Caco-2 (cell line): ENCODE data around the gene SLC1A7. TPM values are rescaled to one million over a fixed set of nuclear protein-coding genes. Genes with fewer than 3 reads are reported as not detected.

ENCODE experiments used
- BruUV-seq: library from RNA; stranded (reverse); fragments of 400-500 nt; replicated peaks from 2 replicates; lab custom pipeline; 2021; lab: Mats Ljungman, UMichigan
- CTCF ChIA-PET: fragments of 300-600 bp; sonication (Branson Sonifier 250); formaldehyde crosslinking; loops from one replicate; lab custom pipeline; 2022; ENCODE audit warnings: antibody characterized with exemption; lab: Charles Lee
- POLR2A ChIA-PET: fragments of 300-600 bp; sonication (Branson Sonifier 250); formaldehyde crosslinking; loops from one replicate; lab custom pipeline; 2022; ENCODE audit warnings: antibody characterized with exemption; lab: Charles Lee
- DNase-seq, 2 experiments: peaks; one replicate each; pipeline versions ENCODE4 v3.0.0 to v3.0.0-alpha.2; 2020 to 2022
- H3K27me3 ChIP-seq: replicated peaks from 2 replicates; pipeline ENCODE4 v1.6.0; 2011; ENCODE audit warnings: low read length; ENCODE audit not compliant: control insufficient read depth, insufficient read depth
- H3K36me3 ChIP-seq: 2 replicates; pipeline ENCODE4 v1.5.1; 2011; ENCODE audit warnings: low read length; ENCODE audit not compliant: control insufficient read depth, insufficient read depth
- H3K4me1 ChIP-seq: fragments of 250-450 bp; sonication (Bioruptor Pico); 2 replicates; pipeline ENCODE4 v1.5.1; 2020; ENCODE audit warnings: mild to moderate bottlenecking
- H3K4me3 ChIP-seq: 2 replicates; pipeline ENCODE4 v1.5.1; 2011; ENCODE audit warnings: low read depth, mild to moderate bottlenecking, control low read depth, low read length
- H3K9me3 ChIP-seq: fragments of 250-450 bp; sonication (Bioruptor Pico); 2 replicates; pipeline ENCODE4 v1.5.1; 2020; ENCODE audit warnings: mild to moderate bottlenecking, moderate library complexity
- H3K27ac Mint-ChIP-seq: one replicate; pipeline ENCODE4 v1.8.0; 2022; ENCODE audit warnings: mixed read lengths; ENCODE audit not compliant: unreplicated experiment
- H3K27me3 Mint-ChIP-seq: one replicate; pipeline ENCODE4 v1.8.0; 2022; ENCODE audit warnings: mixed read lengths; ENCODE audit not compliant: insufficient read depth, unreplicated experiment
- H3K36me3 Mint-ChIP-seq: one replicate; pipeline ENCODE4 v1.8.0; 2022; ENCODE audit warnings: mild to moderate bottlenecking, mixed read lengths; ENCODE audit not compliant: insufficient read depth, unreplicated experiment
- H3K4me1 Mint-ChIP-seq: one replicate; pipeline ENCODE4 v1.8.0; 2022; ENCODE audit warnings: low read depth, mixed read lengths; ENCODE audit not compliant: unreplicated experiment
- H3K4me3 Mint-ChIP-seq: one replicate; pipeline ENCODE4 v1.8.0; 2022; ENCODE audit warnings: mild to moderate bottlenecking, moderate library complexity, mixed read lengths; ENCODE audit not compliant: unreplicated experiment
- H3K9me3 Mint-ChIP-seq: one replicate; pipeline ENCODE4 v1.8.0; 2022; ENCODE audit warnings: mixed read lengths; ENCODE audit not compliant: unreplicated experiment
- intact Hi-C: fragments of 100-400 bp; cut with micrococcal nuclease; formaldehyde crosslinking; loops from one replicate; pipeline ENCODE4 v1.10.0; 2022; ENCODE audit not compliant: unreplicated experiment
- total RNA-seq: library from RNA; stranded (reverse); gene quantifications from 2 replicates; pipeline ENCODE4 v1.2.3, GENCODE V29; 2022
- TF ChIP-seq, protein P1 (sequence below), 2 experiments: fragments of 200-600 bp in 1 of 2; IDR thresholded peaks; 1 replicate in 1 of 2; 2 replicates in 1 of 2; pipeline versions ENCODE4 v1.5.1 to v1.8.0; 2011 to 2022; ENCODE audit warnings: antibody characterized with exemption in 1 of 2, control low read depth in 1 of 2, inconsistent platforms in 1 of 2, low read depth in 1 of 2, low read length in 1 of 2, mild to moderate bottlenecking in 1 of 2, moderate library complexity in 1 of 2; ENCODE audit not compliant: insufficient read depth in 1 of 2, severe bottlenecking in 1 of 2, unreplicated experiment in 1 of 2

Gene SLC1A7
- total RNA-seq, 1 experiment from 2014 or later, result not detected

DNA sequence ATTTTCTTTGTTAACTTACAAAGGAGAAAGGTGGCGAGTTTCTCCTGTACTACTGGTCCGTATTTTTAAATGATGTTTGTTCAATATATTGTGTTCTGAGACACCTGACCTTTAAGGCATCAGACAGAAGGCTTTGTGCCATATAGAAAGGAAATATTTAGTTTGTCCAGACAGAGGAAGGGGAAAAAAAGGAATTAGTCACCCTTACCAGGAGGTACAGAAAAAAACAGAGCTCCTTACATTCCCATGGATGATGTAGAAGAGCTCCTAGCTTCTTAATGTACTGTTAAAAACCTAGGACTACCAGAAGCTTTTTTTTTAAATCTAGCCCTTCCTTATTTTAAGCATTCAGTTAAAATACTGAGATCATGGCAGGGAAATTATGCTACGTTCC lies 92.9 kb downstream of the SLC1A7 start:
- TF ChIP-seq, protein P1, sequence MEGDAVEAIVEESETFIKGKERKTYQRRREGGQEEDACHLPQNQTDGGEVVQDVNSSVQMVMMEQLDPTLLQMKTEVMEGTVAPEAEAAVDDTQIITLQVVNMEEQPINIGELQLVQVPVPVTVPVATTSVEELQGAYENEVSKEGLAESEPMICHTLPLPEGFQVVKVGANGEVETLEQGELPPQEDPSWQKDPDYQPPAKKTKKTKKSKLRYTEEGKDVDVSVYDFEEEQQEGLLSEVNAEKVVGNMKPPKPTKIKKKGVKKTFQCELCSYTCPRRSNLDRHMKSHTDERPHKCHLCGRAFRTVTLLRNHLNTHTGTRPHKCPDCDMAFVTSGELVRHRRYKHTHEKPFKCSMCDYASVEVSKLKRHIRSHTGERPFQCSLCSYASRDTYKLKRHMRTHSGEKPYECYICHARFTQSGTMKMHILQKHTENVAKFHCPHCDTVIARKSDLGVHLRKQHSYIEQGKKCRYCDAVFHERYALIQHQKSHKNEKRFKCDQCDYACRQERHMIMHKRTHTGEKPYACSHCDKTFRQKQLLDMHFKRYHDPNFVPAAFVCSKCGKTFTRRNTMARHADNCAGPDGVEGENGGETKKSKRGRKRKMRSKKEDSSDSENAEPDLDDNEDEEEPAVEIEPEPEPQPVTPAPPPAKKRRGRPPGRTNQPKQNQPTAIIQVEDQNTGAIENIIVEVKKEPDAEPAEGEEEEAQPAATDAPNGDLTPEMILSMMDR (IDR thresholded peaks at IDR 0.05; ENCODE audit: insufficient read depth in 1 of 2, low read depth in 1 of 2, low read length in 1 of 2, severe bottlenecking in 1 of 2, unreplicated experiment in 1 of 2), result no peak
- no peaks in the 10 kb centered on the region for H3K27me3 ChIP-seq
- no peaks in the 10 kb centered on the region for H3K36me3 Mint-ChIP-seq
- H3K9me3 ChIP-seq, result no peaks in the 10 kb centered on the region
- H3K9me3 Mint-ChIP-seq, result no peaks in the 10 kb centered on the region
- no peak overlapping the region for H3K27ac Mint-ChIP-seq
- no TSS peak for BruUV-seq
- intact Hi-C loops, result no loop called here
- no peaks in the 10 kb centered on the region for H3K4me1 ChIP-seq
- CTCF ChIA-PET, result no interaction called here
- no peaks in the 10 kb centered on the region for H3K27me3 Mint-ChIP-seq
- H3K4me3 Mint-ChIP-seq, result no peak overlapping the region
- H3K4me3 ChIP-seq, result no peak overlapping the region
- H3K36me3 ChIP-seq, result no peaks in the 10 kb centered on the region
- no peak for DNase-seq
- no peaks in the 10 kb centered on the region for H3K4me1 Mint-ChIP-seq
- POLR2A ChIA-PET, result no interaction called here

DNA sequence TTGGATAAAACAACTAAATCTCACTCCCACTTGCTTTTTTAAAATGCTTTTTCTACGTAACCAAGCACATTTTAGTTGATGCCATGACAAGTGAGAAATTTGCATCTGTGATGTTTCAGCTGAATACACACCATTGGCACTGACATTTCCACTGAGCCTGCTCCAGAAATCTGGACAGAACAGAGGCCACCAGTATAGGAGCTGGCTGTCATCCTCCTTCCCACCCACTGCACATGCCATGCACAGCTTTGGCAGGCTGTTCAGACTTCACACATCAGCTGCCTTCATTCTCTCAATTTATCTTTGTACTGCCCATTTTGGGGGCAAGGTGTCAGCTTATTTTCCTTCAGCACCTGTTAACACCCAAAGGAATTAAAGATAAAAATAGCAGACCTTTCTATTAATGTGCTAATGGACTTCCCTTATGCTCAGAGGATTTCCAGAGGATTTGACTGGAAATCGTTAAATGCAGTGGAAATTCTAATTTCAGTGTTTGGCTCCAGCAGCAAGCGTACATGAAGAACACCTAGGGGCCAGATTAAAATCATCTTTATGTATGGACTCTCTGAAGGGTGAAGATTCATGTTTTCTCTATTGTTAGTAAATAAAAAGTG lies 93.4 kb downstream of the SLC1A7 start:
- ChIA-PET POLR2A (no interaction called here), CTCF (no interaction called here)
- TF ChIP-seq, protein P1 (IDR thresholded peaks at IDR 0.05; ENCODE audit: insufficient read depth in 1 of 2, low read depth in 1 of 2, low read length in 1 of 2, severe bottlenecking in 1 of 2, unreplicated experiment in 1 of 2), result no peak
- H3K4me3 ChIP-seq, result no peak overlapping the region
- H3K4me1 ChIP-seq, result no peaks in the 10 kb centered on the region
- H3K27ac Mint-ChIP-seq, result no peak overlapping the region
- intact Hi-C loops, result no loop called here
- no peaks in the 10 kb centered on the region for H3K36me3 ChIP-seq
- no peaks in the 10 kb centered on the region for H3K27me3 ChIP-seq
- no peaks in the 10 kb centered on the region for H3K9me3 Mint-ChIP-seq
- no peaks in the 10 kb centered on the region for H3K9me3 ChIP-seq
- no peaks in the 10 kb centered on the region for H3K36me3 Mint-ChIP-seq
- no peaks in the 10 kb centered on the region for H3K27me3 Mint-ChIP-seq
- no TSS peak for BruUV-seq
- DNase-seq, result no peak
- H3K4me3 Mint-ChIP-seq, result no peak overlapping the region
- H3K4me1 Mint-ChIP-seq, result no peaks in the 10 kb centered on the region

DNA sequence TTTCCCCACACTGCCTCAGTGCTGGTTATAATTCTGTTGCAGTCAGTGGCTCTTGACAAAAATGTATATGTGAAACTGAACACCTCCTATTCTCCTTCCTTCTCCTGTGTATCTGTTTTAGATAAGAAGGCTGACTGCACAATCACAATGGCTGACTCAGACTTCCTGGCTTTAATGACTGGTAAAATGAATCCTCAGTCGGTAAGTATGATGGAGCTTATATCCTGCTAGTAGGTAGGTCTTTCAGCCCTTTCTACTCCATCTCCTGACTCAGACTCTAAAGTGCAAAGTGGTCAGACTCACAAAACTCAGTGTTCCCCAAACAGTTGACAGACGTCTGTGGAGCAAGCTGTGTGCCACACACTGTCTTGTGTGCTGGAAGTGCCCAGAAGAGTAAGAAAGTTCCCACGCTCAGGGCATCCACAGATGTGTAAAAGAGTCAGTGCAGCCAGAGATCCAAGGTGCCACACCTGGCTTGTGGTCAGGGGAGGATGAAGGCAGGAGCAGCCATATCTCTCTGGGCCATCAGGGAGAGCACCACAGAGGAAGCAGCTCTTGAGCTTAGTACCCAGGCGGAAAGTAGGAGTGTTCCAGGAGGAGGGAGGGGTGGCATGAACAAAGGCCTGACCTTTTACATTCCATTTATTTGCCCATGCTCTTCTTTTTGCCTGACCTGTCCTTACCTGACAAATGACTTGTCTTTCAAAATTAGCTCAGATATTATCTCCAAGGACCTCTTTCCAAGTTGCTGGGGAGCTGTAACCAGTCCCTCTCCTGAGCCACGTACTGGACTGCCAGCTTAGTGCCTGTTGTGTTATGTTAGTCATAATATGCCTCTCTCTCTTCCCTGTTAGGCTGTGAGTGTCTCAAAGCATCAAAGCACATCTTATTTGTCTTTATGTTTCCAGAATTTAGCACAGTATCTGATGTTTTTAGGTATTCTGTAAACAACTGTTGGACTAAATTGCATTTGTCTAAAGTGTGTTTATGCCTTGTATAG lies 94.4 kb downstream of the SLC1A7 start:
- Mint-ChIP-seq H3K9me3 (no peaks in the 10 kb centered on the region), H3K27ac (no peak overlapping the region), H3K4me3 (no peak overlapping the region), H3K27me3 (no peaks in the 10 kb centered on the region), H3K36me3 (no peaks in the 10 kb centered on the region), H3K4me1 (no peaks in the 10 kb centered on the region)
- DNase-seq, result no peak
- H3K36me3 ChIP-seq, result no peaks in the 10 kb centered on the region
- POLR2A ChIA-PET, result no interaction called here
- CTCF ChIA-PET, result no interaction called here
- H3K27me3 ChIP-seq, result no peaks in the 10 kb centered on the region
- H3K9me3 ChIP-seq, result no peaks in the 10 kb centered on the region
- H3K4me3 ChIP-seq, result no peak overlapping the region
- no TSS peak for BruUV-seq
- intact Hi-C loops, result no loop called here
- no peaks in the 10 kb centered on the region for H3K4me1 ChIP-seq
- TF ChIP-seq, protein P1 (IDR thresholded peaks at IDR 0.05; ENCODE audit: insufficient read depth in 1 of 2, low read depth in 1 of 2, low read length in 1 of 2, severe bottlenecking in 1 of 2, unreplicated experiment in 1 of 2), result no peak
